ENCODE data around the gene PELO. TPM values are rescaled to one million over a fixed set of nuclear protein-coding genes. Genes with fewer than 3 reads are reported as not detected.

The PELO gene
- total RNA-seq, 2 experiments from 2014 or later, result 4.3 to 4.5 TPM

GRCh38 chr5:52777186-52777585, 10.5 kb upstream of the PELO start:
- TF ChIP-seq, protein P1, sequence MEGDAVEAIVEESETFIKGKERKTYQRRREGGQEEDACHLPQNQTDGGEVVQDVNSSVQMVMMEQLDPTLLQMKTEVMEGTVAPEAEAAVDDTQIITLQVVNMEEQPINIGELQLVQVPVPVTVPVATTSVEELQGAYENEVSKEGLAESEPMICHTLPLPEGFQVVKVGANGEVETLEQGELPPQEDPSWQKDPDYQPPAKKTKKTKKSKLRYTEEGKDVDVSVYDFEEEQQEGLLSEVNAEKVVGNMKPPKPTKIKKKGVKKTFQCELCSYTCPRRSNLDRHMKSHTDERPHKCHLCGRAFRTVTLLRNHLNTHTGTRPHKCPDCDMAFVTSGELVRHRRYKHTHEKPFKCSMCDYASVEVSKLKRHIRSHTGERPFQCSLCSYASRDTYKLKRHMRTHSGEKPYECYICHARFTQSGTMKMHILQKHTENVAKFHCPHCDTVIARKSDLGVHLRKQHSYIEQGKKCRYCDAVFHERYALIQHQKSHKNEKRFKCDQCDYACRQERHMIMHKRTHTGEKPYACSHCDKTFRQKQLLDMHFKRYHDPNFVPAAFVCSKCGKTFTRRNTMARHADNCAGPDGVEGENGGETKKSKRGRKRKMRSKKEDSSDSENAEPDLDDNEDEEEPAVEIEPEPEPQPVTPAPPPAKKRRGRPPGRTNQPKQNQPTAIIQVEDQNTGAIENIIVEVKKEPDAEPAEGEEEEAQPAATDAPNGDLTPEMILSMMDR (IDR thresholded peaks at IDR 0.05), result no peak
- no peaks in the 10 kb centered on the region for H3K36me3 ChIP-seq (ENCODE audit: insufficient read depth, low read length)
- no peak overlapping the region for H3K27ac ChIP-seq (ENCODE audit: low read depth in 1 of 2, low read length in 2 of 2)
- peaks cover 29% of the 10 kb centered on the region for H3K4me1 Mint-ChIP-seq (ENCODE audit: low read depth)
- ATAC-seq (ENCODE audit: poor library complexity), result no peak
- ChIA-PET POLR2A (interaction anchor here (1.6 kb wide), 1 partner anchor 11 kb away, joined by 3 read pairs; no protein-coding TSS in a partner anchor), CTCF (interaction anchor here (1.4 kb wide), 1 partner anchor 11 kb away, joined by 3 read pairs; no protein-coding TSS in a partner anchor)
- no peak overlapping the region for H3K27ac Mint-ChIP-seq
- no peak for DNase-seq
- H3K27me3 ChIP-seq (ENCODE audit: control insufficient read depth in 1 of 2, insufficient read depth in 2 of 2, low read length in 2 of 2), result no peaks in the 10 kb centered on the region
- intact Hi-C loops (cut with DNase I, micrococcal nuclease), result no loop called here
- H3K4me1 ChIP-seq (ENCODE audit: insufficient read depth, low read length), result peaks cover 20% of the 10 kb centered on the region
- no peaks in the 10 kb centered on the region for H3K9me3 ChIP-seq (ENCODE audit: control insufficient read depth in 1 of 2, insufficient read depth in 1 of 2, low read length in 2 of 2)
- no peaks in the 10 kb centered on the region for H3K9me3 Mint-ChIP-seq
- no peak overlapping the region for H3K4me3 Mint-ChIP-seq
- H3K36me3 Mint-ChIP-seq (ENCODE audit: low read depth), result no peaks in the 10 kb centered on the region
- no peak overlapping the region for H3K4me3 ChIP-seq (ENCODE audit: low read length)
- peaks cover 4% of the 10 kb centered on the region for H3K27me3 Mint-ChIP-seq

GRCh38 chr5:52778781-52779180, 8.9 kb upstream of the PELO start:
- Mint-ChIP-seq H3K9me3 (no peaks in the 10 kb centered on the region), H3K27me3 (peaks cover 16% of the 10 kb centered on the region), H3K27ac (no peak overlapping the region), H3K4me1 (ENCODE audit: low read depth) (peaks cover 14% of the 10 kb centered on the region), H3K4me3 (no peak overlapping the region), H3K36me3 (ENCODE audit: low read depth) (no peaks in the 10 kb centered on the region)
- POLR2A ChIA-PET, result interaction anchor here (0.6 to 1.1 kb wide), 3 partner anchors 20 to 331 kb away, joined by 3 read pairs; partner anchors contain the start of gene MOCS2
- DNase-seq (no peak), ATAC-seq (ENCODE audit: poor library complexity) (no peak)
- no peaks in the 10 kb centered on the region for H3K36me3 ChIP-seq (ENCODE audit: insufficient read depth, low read length)
- H3K27ac ChIP-seq (ENCODE audit: low read depth in 1 of 2, low read length in 2 of 2), result no peak overlapping the region
- H3K4me1 ChIP-seq (ENCODE audit: insufficient read depth, low read length), result peaks cover 19% of the 10 kb centered on the region
- H3K9me3 ChIP-seq (ENCODE audit: control insufficient read depth in 1 of 2, insufficient read depth in 1 of 2, low read length in 2 of 2), result no peaks in the 10 kb centered on the region
- no peak overlapping the region for H3K4me3 ChIP-seq (ENCODE audit: low read length)
- no peaks in the 10 kb centered on the region for H3K27me3 ChIP-seq (ENCODE audit: control insufficient read depth in 1 of 2, insufficient read depth in 2 of 2, low read length in 2 of 2)
- intact Hi-C loops (cut with DNase I, micrococcal nuclease), result no loop called here
- CTCF ChIA-PET, result interaction anchor here (0.6 kb wide), 1 partner anchor 137 kb away, joined by 3 read pairs; no protein-coding TSS in a partner anchor
- TF ChIP-seq, protein P1 (IDR thresholded peaks at IDR 0.05), result no peak

- H3K4me1 ChIP-seq (ENCODE audit: insufficient read depth, low read length), result peaks cover 14% of the 10 kb centered on the region
- no peaks in the 10 kb centered on the region for H3K9me3 ChIP-seq (ENCODE audit: control insufficient read depth in 1 of 2, insufficient read depth in 1 of 2, low read length in 2 of 2)
- Mint-ChIP-seq H3K36me3 (ENCODE audit: low read depth) (no peaks in the 10 kb centered on the region), H3K27ac (no peak overlapping the region), H3K4me1 (ENCODE audit: low read depth) (peaks cover 10% of the 10 kb centered on the region), H3K27me3 (peaks cover 15% of the 10 kb centered on the region), H3K4me3 (no peak overlapping the region), H3K9me3 (no peaks in the 10 kb centered on the region)
- TF ChIP-seq, protein P1 (IDR thresholded peaks at IDR 0.05), result no peak
- CTCF ChIA-PET, result interaction anchor here (0.6 kb wide), 1 partner anchor 136 kb away, joined by 3 read pairs; no protein-coding TSS in a partner anchor
- no peaks in the 10 kb centered on the region for H3K27me3 ChIP-seq (ENCODE audit: control insufficient read depth in 1 of 2, insufficient read depth in 2 of 2, low read length in 2 of 2)
- H3K4me3 ChIP-seq (ENCODE audit: low read length), result no peak overlapping the region
- ATAC-seq (ENCODE audit: poor library complexity), result no peak
- H3K36me3 ChIP-seq (ENCODE audit: insufficient read depth, low read length), result no peaks in the 10 kb centered on the region
- POLR2A ChIA-PET, result interaction anchor here (0.6 to 1.1 kb wide), 3 partner anchors 20 to 330 kb away, joined by 3 read pairs; partner anchors contain the start of gene MOCS2
- DNase-seq, result no peak
- intact Hi-C loops (cut with DNase I, micrococcal nuclease), result no loop called here
- H3K27ac ChIP-seq (ENCODE audit: low read depth in 1 of 2, low read length in 2 of 2), result no peak overlapping the region
Measured at GRCh38 chr5:52779213-52779612, 8.5 kb upstream of the PELO start.
